Heart right ventricle (tissue), 16 donors: ENCODE results near the gene DAPK1. TPM values are rescaled to one million over a fixed set of nuclear protein-coding genes. Genes with fewer than 3 reads are reported as not detected.

Source experiments
- ATAC-seq, 8 donors: fragments of 200-7000 bp; cut with Tn5 transposase; one replicate each; pipeline ENCODE4 v1.9.1; 2020; ENCODE audit warnings: mild to moderate bottlenecking in 8 of 8, moderate library complexity in 8 of 8, moderate number of reproducible peaks in 1 of 8
- DNase-seq, 2 donors: peaks; one replicate each; pipeline ENCODE4 v3.0.0-alpha.2; 2020
- H3K27ac ChIP-seq, 10 donors: fragments of 200-600 bp; sonication (generic) in 2 of 10; one replicate each; pipeline versions ENCODE4 v1.5.0 to v1.8.0; 2020 to 2022; ENCODE audit warnings: mild to moderate bottlenecking in 3 of 10
- H3K27me3 ChIP-seq, 7 donors: fragments of 200-600 bp; one replicate each; pipeline ENCODE4 v1.8.0; 2021 to 2022; ENCODE audit warnings: mild to moderate bottlenecking in 2 of 7
- H3K36me3 ChIP-seq, 9 donors: fragments of 200-600 bp; sonication (generic) in 1 of 9; one replicate each; pipeline versions ENCODE4 v1.5.0 to v1.8.0; 2020 to 2022; ENCODE audit warnings: mild to moderate bottlenecking in 2 of 9
- H3K4me1 ChIP-seq, 9 donors: fragments of 200-600 bp; sonication (generic) in 1 of 9; one replicate each; pipeline versions ENCODE4 v1.5.0 to v1.8.0; 2020 to 2022; ENCODE audit warnings: mild to moderate bottlenecking in 4 of 9
- H3K4me3 ChIP-seq, 10 donors: fragments of 200-600 bp; sonication (generic) in 2 of 10; one replicate each; pipeline versions ENCODE4 v1.5.0 to v1.8.0; 2020 to 2022; ENCODE audit warnings: mild to moderate bottlenecking in 7 of 10, moderate library complexity in 2 of 10
- H3K9me3 ChIP-seq, 11 donors: fragments of 200-600 bp in 10 of 11; sonication (generic) in 2 of 11; one replicate each; pipeline versions ENCODE4 v1.5.0 to v1.8.0; 2013 to 2022; ENCODE audit warnings: mild to moderate bottlenecking in 2 of 11, control low read depth in 1 of 11, moderate library complexity in 1 of 11
- CTCF ChIP-seq, 9 donors: fragments of 200-600 bp; sonication (generic) in 2 of 9; IDR thresholded peaks; one replicate each; pipeline versions ENCODE4 v1.5.0 to v1.8.0; 2021 to 2022; ENCODE audit warnings: antibody characterized with exemption in 9 of 9, mild to moderate bottlenecking in 5 of 9, moderate library complexity in 1 of 9
- WGBS, 2 donors: extraction: QIAGEN DNeasy Blood & Tissue Kit; methylation state at CpG; one replicate each; pipeline ENCODE4 v1.1.7; 2013; ENCODE audit warnings: inconsistent platforms in 1 of 2; 5-methylcytosine and 5-hydroxymethylcytosine counted together
- intact Hi-C, 10 donors: fragments of 100-400 bp; cut with DNase I; formaldehyde crosslinking; loops; one replicate each; pipeline versions ENCODE4 v1.11.1 to v1.14.2; 2022
- polyA plus RNA-seq, 2 donors: library from polyadenylated mRNA; stranded (reverse); fragments of 200-250 nt; gene quantifications; one replicate each; pipeline ENCODE4 v1.2.3, GENCODE V29; 2013
- total RNA-seq, 10 donors: library from RNA; stranded (reverse); fragmentation: NEBNext Ultra II Directional in 3 of 10; extraction: Animal tissue kit (Norgen Biotek cat#: 25700) in 3 of 10; gene quantifications; one replicate each; pipeline versions ENCODE4 v1.2.1 to v1.2.4, GENCODE V29; 2021 to 2023
- donor health status: Arrhythmogenic right ventricular cardiomyopathy.
- donor health status: ischemic (EF 13 %, LVEDD 7.1; RV severe dilation, severe dysfunction).
- donor health status: healthy with polysubstance abuse.
- donor health status: DM: no; HTN: yes; CAD: no.
- donor health status: DM: no; HTN: no; CAD: no.
- donor health status: ischemic (EF 25% LVEDD 6.9; RV normal size, moderate dysfunction).
- donor health status: ischemic (EF 25% LVEDD 5.7; RV mildly dilated, moderate dysfunction).
- donor health status: healthy.
- donor health status: DM: yes; HTN: yes; CAD: no.
- donor health status: Ischemic cardiomyopathy.
- donor health status: ischemic (EF 35%, LVEDD 5.7; RV mildly dilated, moderate dysfunction).
- donor health status: nonischemic (EF 11% LVEDD 7.7; RV severe dilation, severe dysfunction).
- donor health status: DM: yes; HTN: yes; CAD: no.
- donor health status: PGD.
- donor health status: ischemic (EF 29% LVEDD 5.4; RV normal size, mild dysfunction).
- donor health status: nonischemic (EF 23%, LVEDD 6.1; RV moderate dilation, normal function).

DAPK1 gene
- total and polyA plus RNA-seq, 12 donors = 1.1 to 15.5 (median 4.2) TPM

GRCh38 chr9:87535817-87536539, 38.3 kb downstream of the DAPK1 start:
- H3K36me3 ChIP-seq = peaks cover 0 to 4% (median 0%) of the 10 kb centered on the region in 9 donors
- 86 to 90% methylated on average over 8 of the region's 8 CpGs for WGBS, 2 donors
- ATAC-seq = no peak
- no peaks in the 10 kb centered on the region for H3K27me3 ChIP-seq
- no peak for DNase-seq
- H3K4me3 ChIP-seq = no peak overlapping the region
- H3K27ac ChIP-seq = no peak overlapping the region
- TF ChIP-seq CTCF (IDR thresholded peaks at IDR 0.05) = no peak
- H3K9me3 ChIP-seq = no peaks in the 10 kb centered on the region
- intact Hi-C loops = no loop called here
- peaks cover 0 to 2% (median 0%) of the 10 kb centered on the region in 9 donors for H3K4me1 ChIP-seq

GRCh38 chr9:87537625-87538024, 40.0 kb downstream of the DAPK1 start:
- peaks cover 0 to 4% (median 0%) of the 10 kb centered on the region in 9 donors for H3K36me3 ChIP-seq
- DNase-seq (no peak), ATAC-seq (no peak)
- H3K9me3 ChIP-seq = no peaks in the 10 kb centered on the region
- TF ChIP-seq CTCF (IDR thresholded peaks at IDR 0.05) = no peak
- H3K27me3 ChIP-seq = no peaks in the 10 kb centered on the region
- no peak overlapping the region for H3K27ac ChIP-seq
- H3K4me1 ChIP-seq = no peaks in the 10 kb centered on the region
- 81 to 84% methylated on average over 7 of the region's 7 CpGs for WGBS, 2 donors
- intact Hi-C loops = no loop called here
- H3K4me3 ChIP-seq = no peak overlapping the region

GRCh38 chr9:87540444-87541105, 42.9 kb downstream of the DAPK1 start:
- H3K9me3 ChIP-seq = no peaks in the 10 kb centered on the region
- peaks cover 0 to 4% (median 0%) of the 10 kb centered on the region in 9 donors for H3K36me3 ChIP-seq
- DNase-seq (no peak), ATAC-seq (no peak)
- intact Hi-C loops = no loop called here
- H3K27ac ChIP-seq = no peak overlapping the region
- no peaks in the 10 kb centered on the region for H3K27me3 ChIP-seq
- H3K4me1 ChIP-seq = no peaks in the 10 kb centered on the region
- WGBS, 2 donors = 87 to 91% methylated on average over 8 of the region's 8 CpGs
- H3K4me3 ChIP-seq = no peak overlapping the region
- no peak for TF ChIP-seq CTCF (IDR thresholded peaks at IDR 0.05)

- H3K4me3 ChIP-seq = no peak overlapping the region
- intact Hi-C loops = no loop called here
- H3K4me1 ChIP-seq = no peaks in the 10 kb centered on the region
- no peaks in the 10 kb centered on the region for H3K9me3 ChIP-seq
- ATAC-seq = no peak
- no peak overlapping the region for H3K27ac ChIP-seq
- DNase-seq = no peak
- TF ChIP-seq CTCF (IDR thresholded peaks at IDR 0.05) = no peak
- H3K27me3 ChIP-seq = no peaks in the 10 kb centered on the region
- WGBS, 2 donors = 77 to 85% methylated on average over 2 of the region's 2 CpGs
- H3K36me3 ChIP-seq = peaks cover 0 to 4% (median 0%) of the 10 kb centered on the region in 9 donors
These were observed 44.0 kb downstream of the DAPK1 start for GRCh38 chr9:87541663-87542062.
